Breast epithelium (tissue), 4 donors: ENCODE data around the gene LMNTD2. TPM values are rescaled to one million over a fixed set of nuclear protein-coding genes. Genes with fewer than 3 reads are reported as not detected.

ENCODE experiments used
- DNase-seq, 2 donors: peaks; one replicate each; pipeline ENCODE4 v3.0.0-alpha.2; 2019; ENCODE audit warnings: low spot score in 2 of 2
- H3K27ac ChIP-seq, 2 donors: fragments of 200-600 bp; sonication (generic) in 1 of 2; one replicate each; pipeline ENCODE4 v1.5.1; 2016 to 2019; ENCODE audit warnings: mild to moderate bottlenecking in 1 of 2
- H3K27me3 ChIP-seq, 2 donors: fragments of 200-600 bp; sonication (generic) in 1 of 2; one replicate each; pipeline versions ENCODE4 v1.5.1 to v1.6.0; 2017 to 2019; ENCODE audit warnings: control low read depth in 1 of 2, mild to moderate bottlenecking in 1 of 2
- H3K36me3 ChIP-seq: fragments of 200-600 bp; one replicate; pipeline ENCODE4 v1.5.1; 2019
- H3K4me1 ChIP-seq, 2 donors: fragments of 200-600 bp; sonication (generic); one replicate each; pipeline ENCODE4 v1.5.1; 2016 to 2019; ENCODE audit warnings: control low read depth in 1 of 2
- H3K4me3 ChIP-seq, 3 donors: fragments of 200-600 bp; sonication (generic); 1 replicate in 2 of 3; 2 replicates in 1 of 3; pipeline ENCODE4 v1.5.1; 2016 to 2019; ENCODE audit warnings: mild to moderate bottlenecking in 3 of 3, moderate library complexity in 2 of 3
- H3K9me3 ChIP-seq, 2 donors: fragments of 200-600 bp; sonication (generic) in 1 of 2; one replicate each; pipeline ENCODE4 v1.5.1; 2016 to 2019; ENCODE audit warnings: control low read depth in 1 of 2
- POLR2A ChIP-seq: fragments of 450-650 bp; IDR thresholded peaks from one replicate; pipeline ENCODE4 v1.6.1; 2016; ENCODE audit warnings: antibody characterized with exemption, mild to moderate bottlenecking, moderate library complexity
- POLR2AphosphoS5 ChIP-seq, 3 donors: sonication (generic); formaldehyde crosslinking; IDR thresholded peaks; one replicate each; pipeline ENCODE4 v1.6.1; 2017; ENCODE audit warnings: antibody characterized with exemption in 3 of 3
- intact Hi-C: fragments of 100-400 bp; cut with DNase I; formaldehyde crosslinking; loops from one replicate; pipeline ENCODE4 v1.15.1; 2023; ENCODE audit warnings: low total_unique reads
- total RNA-seq, 3 donors: library from RNA; depleted of rRNA; stranded (reverse); fragments of >200 nt; gene quantifications; one replicate each; pipeline ENCODE4 v1.1.0, GENCODE V29; 2016
- TF ChIP-seq, protein P1 (sequence below), 3 donors: fragments of 450-650 bp; IDR thresholded peaks; one replicate each; pipeline ENCODE4 v1.5.1; 2016 to 2017; ENCODE audit warnings: antibody characterized with exemption in 3 of 3, mild to moderate bottlenecking in 3 of 3, moderate library complexity in 3 of 3

LMNTD2 gene
- total RNA-seq, 3 donors from 2014 or later, result 2.6 to 6.1 (median 5.2) TPM

- TF ChIP-seq, protein P1, sequence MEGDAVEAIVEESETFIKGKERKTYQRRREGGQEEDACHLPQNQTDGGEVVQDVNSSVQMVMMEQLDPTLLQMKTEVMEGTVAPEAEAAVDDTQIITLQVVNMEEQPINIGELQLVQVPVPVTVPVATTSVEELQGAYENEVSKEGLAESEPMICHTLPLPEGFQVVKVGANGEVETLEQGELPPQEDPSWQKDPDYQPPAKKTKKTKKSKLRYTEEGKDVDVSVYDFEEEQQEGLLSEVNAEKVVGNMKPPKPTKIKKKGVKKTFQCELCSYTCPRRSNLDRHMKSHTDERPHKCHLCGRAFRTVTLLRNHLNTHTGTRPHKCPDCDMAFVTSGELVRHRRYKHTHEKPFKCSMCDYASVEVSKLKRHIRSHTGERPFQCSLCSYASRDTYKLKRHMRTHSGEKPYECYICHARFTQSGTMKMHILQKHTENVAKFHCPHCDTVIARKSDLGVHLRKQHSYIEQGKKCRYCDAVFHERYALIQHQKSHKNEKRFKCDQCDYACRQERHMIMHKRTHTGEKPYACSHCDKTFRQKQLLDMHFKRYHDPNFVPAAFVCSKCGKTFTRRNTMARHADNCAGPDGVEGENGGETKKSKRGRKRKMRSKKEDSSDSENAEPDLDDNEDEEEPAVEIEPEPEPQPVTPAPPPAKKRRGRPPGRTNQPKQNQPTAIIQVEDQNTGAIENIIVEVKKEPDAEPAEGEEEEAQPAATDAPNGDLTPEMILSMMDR (IDR thresholded peaks at IDR 0.05), result no peak
- no peak for TF ChIP-seq POLR2AphosphoS5 (IDR thresholded peaks at IDR 0.05)
- TF ChIP-seq POLR2A, result no peak
- Histone ChIP-seq H3K27ac (no peak overlapping the region), H3K4me3 (no peak overlapping the region), H3K4me1 (no peaks in the 10 kb centered on the region), H3K36me3 (peaks cover 4% of the 10 kb centered on the region), H3K9me3 (no peaks in the 10 kb centered on the region), H3K27me3 (no peaks in the 10 kb centered on the region)
- intact Hi-C loops, result no loop called here
- DNase-seq, result no peak
Observed at GRCh38 chr11:592918-593317, 32.4 kb upstream of the LMNTD2 start.

GRCh38 chr11:592501-592900 lies 32.0 kb upstream of the LMNTD2 start:
- TF ChIP-seq POLR2AphosphoS5 (IDR thresholded peaks at IDR 0.05) (no peak), POLR2A (no peak)
- TF ChIP-seq, protein P1 (IDR thresholded peaks at IDR 0.05), result no peak
- Histone ChIP-seq H3K36me3 (peaks cover 4% of the 10 kb centered on the region), H3K4me1 (no peaks in the 10 kb centered on the region), H3K4me3 (no peak overlapping the region), H3K9me3 (no peaks in the 10 kb centered on the region), H3K27me3 (no peaks in the 10 kb centered on the region), H3K27ac (no peak overlapping the region)
- no peak for DNase-seq
- intact Hi-C loops, result no loop called here

DNA sequence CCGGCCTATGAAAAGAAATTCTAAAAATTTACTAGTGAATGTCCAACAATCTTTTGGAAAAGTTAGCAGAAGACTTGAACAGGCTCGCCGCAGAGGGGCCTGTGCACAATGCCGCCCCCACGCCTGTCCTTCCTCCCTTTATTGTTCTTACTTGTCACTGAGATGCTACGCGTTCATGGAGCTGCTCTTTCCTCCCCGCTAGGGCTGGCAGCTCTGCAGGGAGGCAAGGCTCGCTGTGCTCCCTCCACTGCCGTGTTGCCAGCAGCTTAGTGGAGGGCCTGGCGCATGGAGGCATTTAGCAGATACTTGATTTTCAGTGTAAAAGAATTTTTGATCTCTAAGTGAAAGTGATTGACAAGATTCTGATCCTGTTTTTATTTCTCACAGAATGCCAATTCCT lies 30.5 kb upstream of the LMNTD2 start:
- peaks cover 7% of the 10 kb centered on the region for H3K36me3 ChIP-seq
- no peak for DNase-seq

GRCh38 chr11:589798-590197 lies 29.3 kb upstream of the LMNTD2 start:
- H3K27me3 ChIP-seq, result no peaks in the 10 kb centered on the region
- H3K36me3 ChIP-seq, result peaks cover 7% of the 10 kb centered on the region
- H3K27ac ChIP-seq, result no peak overlapping the region
- DNase-seq, result no peak
- no peak overlapping the region for H3K4me3 ChIP-seq
- intact Hi-C loops, result no loop called here
- TF ChIP-seq POLR2AphosphoS5 (IDR thresholded peaks at IDR 0.05), result no peak
- TF ChIP-seq, protein P1 (IDR thresholded peaks at IDR 0.05), result no peak
- no peak for TF ChIP-seq POLR2A
- no peaks in the 10 kb centered on the region for H3K9me3 ChIP-seq
- H3K4me1 ChIP-seq, result no peaks in the 10 kb centered on the region

More for the DNA sequence above, 30.5 kb upstream of the LMNTD2 start:
- no peak overlapping the region for H3K27ac ChIP-seq
- H3K4me3 ChIP-seq, result no peak overlapping the region
- intact Hi-C loops, result no loop called here
- no peaks in the 10 kb centered on the region for H3K27me3 ChIP-seq
- TF ChIP-seq POLR2A, result no peak
- TF ChIP-seq POLR2AphosphoS5 (IDR thresholded peaks at IDR 0.05), result no peak
- TF ChIP-seq, protein P1 (IDR thresholded peaks at IDR 0.05), result no peak
- H3K4me1 ChIP-seq, result no peaks in the 10 kb centered on the region
- no peaks in the 10 kb centered on the region for H3K9me3 ChIP-seq

GRCh38 chr11:587978-588380 lies 27.4 kb upstream of the LMNTD2 start:
- Histone ChIP-seq H3K36me3 (peaks cover 7% of the 10 kb centered on the region), H3K27ac (no peak overlapping the region)

More at GRCh38 chr11:587978-588380, 27.4 kb upstream of the LMNTD2 start:
- TF ChIP-seq, protein P1 (IDR thresholded peaks at IDR 0.05), result no peak
- TF ChIP-seq POLR2A, result no peak
- no peak for TF ChIP-seq POLR2AphosphoS5 (IDR thresholded peaks at IDR 0.05)
- H3K4me3 ChIP-seq, result no peak overlapping the region
- H3K27me3 ChIP-seq, result no peaks in the 10 kb centered on the region
- H3K4me1 ChIP-seq, result no peaks in the 10 kb centered on the region
- no peaks in the 10 kb centered on the region for H3K9me3 ChIP-seq
- intact Hi-C loops, result no loop called here
- no peak for DNase-seq
